ENCODE measurements around the gene KLHL29.

- TF ChIP-seq, protein P1, sequence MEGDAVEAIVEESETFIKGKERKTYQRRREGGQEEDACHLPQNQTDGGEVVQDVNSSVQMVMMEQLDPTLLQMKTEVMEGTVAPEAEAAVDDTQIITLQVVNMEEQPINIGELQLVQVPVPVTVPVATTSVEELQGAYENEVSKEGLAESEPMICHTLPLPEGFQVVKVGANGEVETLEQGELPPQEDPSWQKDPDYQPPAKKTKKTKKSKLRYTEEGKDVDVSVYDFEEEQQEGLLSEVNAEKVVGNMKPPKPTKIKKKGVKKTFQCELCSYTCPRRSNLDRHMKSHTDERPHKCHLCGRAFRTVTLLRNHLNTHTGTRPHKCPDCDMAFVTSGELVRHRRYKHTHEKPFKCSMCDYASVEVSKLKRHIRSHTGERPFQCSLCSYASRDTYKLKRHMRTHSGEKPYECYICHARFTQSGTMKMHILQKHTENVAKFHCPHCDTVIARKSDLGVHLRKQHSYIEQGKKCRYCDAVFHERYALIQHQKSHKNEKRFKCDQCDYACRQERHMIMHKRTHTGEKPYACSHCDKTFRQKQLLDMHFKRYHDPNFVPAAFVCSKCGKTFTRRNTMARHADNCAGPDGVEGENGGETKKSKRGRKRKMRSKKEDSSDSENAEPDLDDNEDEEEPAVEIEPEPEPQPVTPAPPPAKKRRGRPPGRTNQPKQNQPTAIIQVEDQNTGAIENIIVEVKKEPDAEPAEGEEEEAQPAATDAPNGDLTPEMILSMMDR (IDR thresholded peaks at IDR 0.05), result no peak
- TF ChIP-seq EZH2 (IDR thresholded peaks at IDR 0.05; ENCODE audit: borderline replicate concordance, insufficient read depth, low read depth, low read length, poor library complexity, severe bottlenecking), result no peak
Measured at GRCh38 chr2:23685181-23685580, 300.2 kb downstream of the KLHL29 start.

Measured in B cell (primary cell).